Astrocyte (in vitro differentiated cells and primary cell): Measurements from ENCODE around the gene TP73.

Experiments
- CTCF ChIP-seq: IDR thresholded peaks from 2 replicates; pipeline ENCODE4 v1.5.1; 2011; ENCODE audit warnings: low read depth, mild to moderate bottlenecking, inconsistent platforms, low read length, moderate library complexity; ENCODE audit not compliant: insufficient read depth
- EZH2 ChIP-seq: IDR thresholded peaks from 2 replicates; pipeline ENCODE4 v1.6.1; 2012; ENCODE audit warnings: mild to moderate bottlenecking, low read length, inconsistent platforms; ENCODE audit not compliant: insufficient read depth

DNA sequence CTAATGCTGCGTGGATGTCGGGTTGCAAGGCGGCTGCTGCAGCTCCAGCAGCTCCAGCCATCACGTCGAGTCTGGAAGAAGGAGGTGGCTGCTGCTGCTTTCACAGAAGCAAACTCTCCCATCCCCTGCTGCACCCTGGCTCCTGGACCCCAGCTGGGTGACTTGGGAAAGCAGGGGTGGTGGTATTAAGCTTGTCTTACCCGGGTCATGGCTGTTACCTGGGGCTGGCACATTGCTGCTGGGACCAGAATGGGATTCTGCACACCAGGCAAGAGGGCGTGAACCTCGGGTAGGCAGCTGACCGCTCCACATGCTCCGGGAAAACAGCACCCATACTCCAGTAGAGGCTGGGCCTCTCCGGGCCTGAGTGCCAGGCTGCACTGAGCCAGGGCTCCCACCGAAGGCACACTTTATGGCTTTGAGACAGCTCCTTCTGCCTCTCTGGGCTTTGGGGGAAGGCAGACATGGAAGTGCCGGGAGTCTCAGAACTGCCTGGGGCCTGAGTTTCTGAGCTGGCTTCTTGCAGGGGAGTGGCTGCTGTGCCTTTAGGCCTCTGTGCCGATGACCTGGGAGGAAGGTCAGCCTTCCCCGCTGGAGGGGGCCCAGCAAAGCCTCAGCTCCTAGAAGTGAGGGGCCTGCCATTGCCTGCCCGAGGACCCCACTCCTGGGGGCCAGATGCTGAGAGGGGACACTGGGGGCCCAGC lies 121.4 kb downstream of the TP73 start:
- TF ChIP-seq CTCF, result no peak
- TF ChIP-seq EZH2, result no peak
